IMR-90 (cell line): Measurements from ENCODE around the gene SCFD2. TPM values are rescaled to one million over a fixed set of nuclear protein-coding genes. Genes with fewer than 3 reads are reported as not detected.

Experiments used
- ATAC-seq: fragments of 200-7000 bp; cut with Tn5 transposase; 2 replicates; pipeline ENCODE4 v1.9.1; 2020; ENCODE audit warnings: low read depth, mild to moderate bottlenecking, moderate library complexity
- BruUV-seq: library from RNA; stranded (reverse); fragments of 400-500 nt; replicated peaks from 2 replicates; lab custom pipeline; 2021; lab: Mats Ljungman, UMichigan
- CTCF ChIA-PET: fragments of 300-600 bp; formaldehyde crosslinking; extraction: SDS; loops from one replicate; lab custom pipeline; 2021; ENCODE audit warnings: antibody characterized with exemption; lab: Yijun Ruan, JAX
- POLR2A ChIA-PET: fragments of 300-600 bp; sonication (Branson Sonifier 250); formaldehyde crosslinking; loops from one replicate; lab custom pipeline; 2022; ENCODE audit warnings: antibody characterized with exemption; ENCODE audit not compliant: unreplicated experiment; lab: Charles Lee
- DNase-seq: peaks from one replicate; pipeline ENCODE4 v3.0.0; 2013
- H2AFZ ChIP-seq: replicated peaks from 2 replicates; pipeline ENCODE3; 2013; ENCODE audit warnings: low read length, mild to moderate bottlenecking; ENCODE audit not compliant: poor library complexity
- H2AK5ac ChIP-seq: 2 replicates; pipeline ENCODE4 v1.6.1; 2013; ENCODE audit warnings: low read depth, low read length, inconsistent platforms
- H2AK9ac ChIP-seq: replicated peaks from 2 replicates; pipeline ENCODE3; 2013; ENCODE audit warnings: mild to moderate bottlenecking, low read depth, low read length, moderate library complexity; ENCODE audit not compliant: poor library complexity
- H2BK120ac ChIP-seq: 2 replicates; pipeline ENCODE4 v1.6.1; 2013; ENCODE audit warnings: low read depth, low read length, inconsistent platforms
- H2BK15ac ChIP-seq: 3 replicates; pipeline ENCODE4 v1.6.1; 2013; ENCODE audit warnings: low read depth, low read length, inconsistent platforms
- H2BK20ac ChIP-seq: 2 replicates; pipeline ENCODE4 v1.6.1; 2013; ENCODE audit warnings: low read depth, mild to moderate bottlenecking, inconsistent platforms, low read length, moderate library complexity
- H2BK5ac ChIP-seq: 2 replicates; pipeline ENCODE4 v1.6.1; 2013; ENCODE audit warnings: mild to moderate bottlenecking, low read depth, low read length, inconsistent platforms; ENCODE audit not compliant: poor library complexity, severe bottlenecking
- H3K14ac ChIP-seq: replicated peaks from 2 replicates; pipeline ENCODE4 v1.6.1; 2013; ENCODE audit warnings: low read depth, low read length, inconsistent platforms
- H3K18ac ChIP-seq: 2 replicates; pipeline ENCODE4 v1.6.1; 2013; ENCODE audit warnings: low read depth, low read length, control low read depth
- H3K23ac ChIP-seq: 2 replicates; pipeline ENCODE4 v1.6.1; 2013; ENCODE audit warnings: low read depth, low read length, inconsistent platforms
- H3K27ac ChIP-seq: 2 replicates; pipeline ENCODE4 v1.5.1; 2013; ENCODE audit warnings: mild to moderate bottlenecking, control low read depth, low read length; ENCODE audit not compliant: insufficient read depth
- H3K27me3 ChIP-seq: 2 replicates; pipeline ENCODE4 v1.6.1; 2013; ENCODE audit warnings: low read length; ENCODE audit not compliant: control insufficient read depth, insufficient read depth
- H3K36me3 ChIP-seq: 2 replicates; pipeline ENCODE4 v1.6.1; 2013; ENCODE audit warnings: low read length, mixed read lengths; ENCODE audit not compliant: control insufficient read depth, insufficient read depth
- H3K4ac ChIP-seq: 2 replicates; pipeline ENCODE4 v1.6.1; 2013; ENCODE audit warnings: low read depth, low read length, inconsistent platforms
- H3K4me1 ChIP-seq: 2 replicates; pipeline ENCODE4 v1.6.1; 2013; ENCODE audit warnings: low read length, mixed read lengths; ENCODE audit not compliant: control insufficient read depth, insufficient read depth
- H3K4me2 ChIP-seq: 2 replicates; pipeline ENCODE4 v1.6.1; 2013; ENCODE audit warnings: low read depth, mild to moderate bottlenecking, control low read depth, low read length, moderate library complexity
- H3K4me3 ChIP-seq: 2 replicates; pipeline ENCODE4 v1.5.1; 2013; ENCODE audit warnings: low read depth, mild to moderate bottlenecking, control low read depth, low read length, moderate library complexity; ENCODE audit not compliant: insufficient read depth
- H3K56ac ChIP-seq: 2 replicates; pipeline ENCODE4 v1.6.1; 2013; ENCODE audit warnings: low read length, inconsistent platforms; ENCODE audit not compliant: insufficient read depth; ENCODE audit errors: extremely low read depth
- H3K79me1 ChIP-seq, 2 experiments: 2 replicates each; pipeline ENCODE4 v1.6.1; 2013; ENCODE audit warnings: low read length in 2 of 2, inconsistent platforms in 1 of 2, low read depth in 1 of 2
- H3K9ac ChIP-seq: 2 replicates; pipeline ENCODE4 v1.6.1; 2013; ENCODE audit warnings: low read depth, low read length, control low read depth
- H3K9me1 ChIP-seq: 2 replicates; pipeline ENCODE4 v1.6.1; 2013; ENCODE audit warnings: low read length, inconsistent platforms; ENCODE audit not compliant: insufficient read depth
- H3K9me3 ChIP-seq: 2 replicates; pipeline ENCODE4 v1.6.1; 2013; ENCODE audit warnings: low read length; ENCODE audit not compliant: control insufficient read depth, insufficient read depth
- H4K20me1 ChIP-seq: 2 replicates; pipeline ENCODE4 v1.6.1; 2013; ENCODE audit warnings: low read length, inconsistent platforms; ENCODE audit not compliant: insufficient read depth
- H4K5ac ChIP-seq: 2 replicates; pipeline ENCODE4 v1.6.1; 2013; ENCODE audit warnings: mild to moderate bottlenecking, low read depth, low read length, control low read depth
- H4K8ac ChIP-seq, 2 experiments: 2 replicates each; pipeline ENCODE4 v1.6.1; 2013; ENCODE audit warnings: low read depth in 2 of 2, low read length in 2 of 2, control low read depth in 1 of 2, inconsistent platforms in 1 of 2
- H4K91ac ChIP-seq: 2 replicates; pipeline ENCODE4 v1.6.1; 2013; ENCODE audit warnings: low read depth, low read length, inconsistent platforms; ENCODE audit not compliant: insufficient read depth
- CTCF ChIP-seq: conservative IDR thresholded peaks from 2 replicates; pipeline ENCODE4 v1.5.1; 2012; ENCODE audit warnings: mild to moderate bottlenecking, low read depth, low read length, improper control_type of control experiment
- MXI1 ChIP-seq: IDR thresholded peaks from 2 replicates; pipeline ENCODE4 v1.6.1; 2012; ENCODE audit warnings: low read depth, mild to moderate bottlenecking, low read length, moderate library complexity, borderline replicate concordance
- RCOR1 ChIP-seq: IDR thresholded peaks from 2 replicates; pipeline ENCODE4 v1.6.1; 2012; ENCODE audit warnings: mild to moderate bottlenecking, low read length, improper control_type of control experiment; ENCODE audit not compliant: insufficient replicate concordance
- RFX5 ChIP-seq: IDR thresholded peaks from 2 replicates; pipeline ENCODE4 v1.8.0; 2012; ENCODE audit warnings: low read depth, mild to moderate bottlenecking, low read length, moderate library complexity
- SMC3 ChIP-seq: fragments of 150-350 bp; IDR thresholded peaks from 2 replicates; pipeline ENCODE4 v1.6.1; 2016; ENCODE audit warnings: low read depth, mild to moderate bottlenecking, antibody characterized with exemption, low read length, moderate library complexity
- WGBS, 2 experiments: methylation state at CpG; one replicate each; pipeline versions ENCODE4 v1.1.5 to v1.1.7; 2013; ENCODE audit warnings: missing lambda C conversion rate in 2 of 2; ENCODE audit not compliant: insufficient read length in 1 of 2; ENCODE audit errors: extremely low coverage in 2 of 2; 5-methylcytosine and 5-hydroxymethylcytosine counted together
- dilution Hi-C: fragments of 300-500 bp; cut with HindIII; formaldehyde crosslinking; loops from one replicate; pipeline ENCODE4 v1.14.3; 2018; ENCODE audit warnings: low sequenced_read_pairs; ENCODE audit not compliant: unreplicated experiment
- in situ Hi-C: fragments of 300-500 bp; cut with MboI; formaldehyde crosslinking; loops from 3 replicates; pipeline ENCODE4 v1.14.3; 2019; ENCODE audit warnings: low sequenced_read_pairs, inconsistent platforms, mixed read lengths
- intact Hi-C: fragments of 100-400 bp; cut with micrococcal nuclease; formaldehyde crosslinking; loops from 2 replicates; pipeline ENCODE4 v1.10.0; 2022
- polyA plus RNA-seq, 3 experiments: library from polyadenylated mRNA; depleted of rRNA; stranded (reverse); fragments of >200 nt; gene quantifications; 2 replicates each; pipeline ENCODE4 v1.2.3, GENCODE V29; 2012; ENCODE audit warnings: low replicate concordance in 1 of 3
- total RNA-seq: library from RNA; depleted of rRNA; stranded (reverse); fragments of >200 nt; gene quantifications from 2 replicates; pipeline ENCODE4 v1.2.3, GENCODE V29; 2012

SCFD2 gene
- total and polyA plus RNA-seq, 2 of the 4 experiments (the other 2 are of a cell fraction), result 18.9 to 62.4 TPM

- intact Hi-C loops, result no loop called here
- Histone ChIP-seq H3K9me3 (no peaks in the 10 kb centered on the region), H3K23ac (no peak overlapping the region), H3K56ac (no peak overlapping the region), H3K79me1 (peaks cover 0 to 13% of the 10 kb centered on the region in 2 experiments; a peak in 3 of 4 replicates), H2BK15ac (no peak overlapping the region), H3K27me3 (no peaks in the 10 kb centered on the region), H3K4me1 (peaks cover 6% of the 10 kb centered on the region), H4K5ac (no peak overlapping the region; the same call in 1 of the 2 replicates), H3K14ac (no peak overlapping the region), H3K4me2 (peak overlapping the region; percentile 77; the same call in 1 of the 2 replicates), H3K9me1 (peaks cover 8% of the 10 kb centered on the region), H2BK120ac (no peak overlapping the region), H3K27ac (no peak overlapping the region), H4K8ac (0 out of 4 replicates have a peak overlapping the region, but pooled peaks of 1 of the 2 experiments have one; percentile 0), H2AK9ac (no peak overlapping the region), H3K4me3 (no peak overlapping the region), H3K9ac (no peak overlapping the region), H3K18ac (no peak overlapping the region), H2AK5ac (no peak overlapping the region), H4K91ac (no peak overlapping the region), H4K20me1 (peaks cover 5% of the 10 kb centered on the region; the same call in 1 of the 2 replicates), H2AFZ (no peak overlapping the region), H3K36me3 (peaks cover 4% of the 10 kb centered on the region), H3K4ac (no peak overlapping the region), H2BK20ac (no peak overlapping the region), H2BK5ac (no peak overlapping the region)
- TF ChIP-seq CTCF (no peak), RFX5 (no peak), MXI1 (no peak), SMC3 (no peak), RCOR1 (no peak)
- in situ Hi-C loops, result no loop called here
- DNase-seq (peak; percentile 12), ATAC-seq (peak; percentile 35; the same call in 1 of the 2 replicates)
- ChIA-PET POLR2A (no interaction called here), CTCF (no interaction called here)
- BruUV-seq, result no TSS peak
- WGBS, 2 experiments, result 52% methylated on average over 2 of the region's 4 CpGs; no CpG with 5 or more reads in 1 of the 2 experiments
- dilution Hi-C loops, result no loop called here
Measured at GRCh38 chr4:53349091-53349491, 16.8 kb downstream of the SCFD2 start.
